Activated CD4-positive, alpha-beta memory T cell treated with anti-CD3 and anti-CD28 coated beads, Interleukin-2, amount 10 ng/mL, durations not matched to agents 7 days and 5 days (primary cell): ENCODE data around the gene OTOG. TPM values are rescaled to one million over a fixed set of nuclear protein-coding genes. Genes with fewer than 3 reads are reported as not detected.

Experiments used
- CTCF ChIA-PET: fragments of 350-600 bp; sonication (Branson Sonifier 250); formaldehyde crosslinking; loops from one replicate; lab custom pipeline; 2021; ENCODE audit warnings: antibody characterized with exemption, inconsistent platforms; lab: Charles Lee
- POLR2A ChIA-PET: fragments of 350-600 bp; sonication (Branson Sonifier 250); formaldehyde crosslinking; loops from one replicate; lab custom pipeline; 2021; ENCODE audit warnings: antibody characterized with exemption; lab: Charles Lee
- DNase-seq: peaks from one replicate; pipeline ENCODE4 v3.0.0-alpha.2; 2020
- H3K27ac Mint-ChIP-seq: one replicate; pipeline ENCODE4 v1.8.0; 2021; ENCODE audit warnings: mild to moderate bottlenecking, mixed read lengths
- H3K27me3 Mint-ChIP-seq: one replicate; pipeline ENCODE4 v1.8.0; 2021; ENCODE audit warnings: mixed read lengths
- H3K36me3 Mint-ChIP-seq: one replicate; pipeline ENCODE4 v1.8.0; 2021; ENCODE audit warnings: low read depth, mixed read lengths
- H3K4me1 Mint-ChIP-seq: one replicate; pipeline ENCODE4 v1.8.0; 2021; ENCODE audit warnings: mixed read lengths
- H3K4me3 Mint-ChIP-seq: one replicate; pipeline ENCODE4 v1.8.0; 2021; ENCODE audit warnings: mild to moderate bottlenecking, mixed read lengths
- H3K9me3 Mint-ChIP-seq: one replicate; pipeline ENCODE4 v1.8.0; 2021; ENCODE audit warnings: mixed read lengths
- total RNA-seq, 2 experiments: library from RNA; stranded (reverse); gene quantifications; one replicate each; pipeline ENCODE4 v1.2.3, GENCODE V29; 2021

OTOG gene, protein sequence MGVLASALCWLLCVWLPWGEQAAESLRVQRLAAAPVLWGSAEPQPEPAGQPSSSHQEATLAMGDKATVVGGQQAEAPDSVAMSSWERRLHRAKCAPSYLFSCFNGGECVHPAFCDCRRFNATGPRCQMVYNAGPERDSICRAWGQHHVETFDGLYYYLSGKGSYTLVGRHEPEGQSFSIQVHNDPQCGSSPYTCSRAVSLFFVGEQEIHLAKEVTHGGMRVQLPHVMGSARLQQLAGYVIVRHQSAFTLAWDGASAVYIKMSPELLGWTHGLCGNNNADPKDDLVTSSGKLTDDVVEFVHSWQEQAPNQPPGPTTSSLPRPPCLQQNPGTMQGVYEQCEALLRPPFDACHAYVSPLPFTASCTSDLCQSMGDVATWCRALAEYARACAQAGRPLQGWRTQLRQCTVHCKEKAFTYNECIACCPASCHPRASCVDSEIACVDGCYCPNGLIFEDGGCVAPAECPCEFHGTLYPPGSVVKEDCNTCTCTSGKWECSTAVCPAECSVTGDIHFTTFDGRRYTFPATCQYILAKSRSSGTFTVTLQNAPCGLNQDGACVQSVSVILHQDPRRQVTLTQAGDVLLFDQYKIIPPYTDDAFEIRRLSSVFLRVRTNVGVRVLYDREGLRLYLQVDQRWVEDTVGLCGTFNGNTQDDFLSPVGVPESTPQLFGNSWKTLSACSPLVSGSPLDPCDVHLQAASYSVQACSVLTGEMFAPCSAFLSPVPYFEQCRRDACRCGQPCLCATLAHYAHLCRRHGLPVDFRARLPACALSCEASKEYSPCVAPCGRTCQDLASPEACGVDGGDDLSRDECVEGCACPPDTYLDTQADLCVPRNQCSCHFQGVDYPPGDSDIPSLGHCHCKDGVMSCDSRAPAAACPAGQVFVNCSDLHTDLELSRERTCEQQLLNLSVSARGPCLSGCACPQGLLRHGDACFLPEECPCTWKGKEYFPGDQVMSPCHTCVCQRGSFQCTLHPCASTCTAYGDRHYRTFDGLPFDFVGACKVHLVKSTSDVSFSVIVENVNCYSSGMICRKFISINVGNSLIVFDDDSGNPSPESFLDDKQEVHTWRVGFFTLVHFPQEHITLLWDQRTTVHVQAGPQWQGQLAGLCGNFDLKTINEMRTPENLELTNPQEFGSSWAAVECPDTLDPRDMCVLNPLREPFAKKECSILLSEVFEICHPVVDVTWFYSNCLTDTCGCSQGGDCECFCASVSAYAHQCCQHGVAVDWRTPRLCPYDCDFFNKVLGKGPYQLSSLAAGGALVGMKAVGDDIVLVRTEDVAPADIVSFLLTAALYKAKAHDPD (N-terminal part only)
- total RNA-seq = not detected

DNA sequence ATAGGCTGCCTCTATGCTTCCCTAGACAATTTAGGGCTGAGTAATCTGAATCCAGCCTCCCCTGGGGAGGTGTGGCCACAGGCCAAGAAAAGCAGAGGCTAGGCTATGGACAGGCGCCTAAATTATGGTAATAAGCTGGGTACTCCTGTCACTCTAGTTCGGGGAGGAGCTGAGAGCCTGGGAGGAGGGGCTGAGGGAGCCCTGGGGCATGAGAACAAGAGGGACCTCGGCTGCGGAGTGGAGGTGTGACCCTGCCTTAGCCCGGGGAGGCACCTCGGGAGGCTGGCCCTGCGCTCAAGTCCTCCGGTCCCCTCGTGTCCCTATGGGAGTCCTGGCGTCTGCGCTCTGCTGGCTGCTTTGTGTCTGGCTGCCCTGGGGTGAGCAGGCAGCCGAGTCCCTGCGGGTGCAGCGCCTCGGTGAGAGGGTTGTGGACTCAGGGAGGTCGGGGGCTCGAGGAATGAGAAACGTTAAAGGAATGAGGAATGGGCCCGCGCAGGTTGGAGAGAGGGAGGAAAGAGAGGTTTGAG lies at the start of gene OTOG:
Gene OTOG (plus strand): TSS at position 209 of the 527 bp plus-strand sequence. CDS start 114 bp downstream, at position 323.
- no peak within 1 kb of the TSS for H3K4me3 Mint-ChIP-seq
- no peaks in the 10 kb centered on the region for H3K36me3 Mint-ChIP-seq
- DNase-seq = no peak
- no peak within 1 kb of the TSS for H3K27ac Mint-ChIP-seq
- ChIA-PET POLR2A (no interaction called here), CTCF (no interaction called here)
- H3K27me3 Mint-ChIP-seq = peaks cover 36% of the 10 kb centered on the region
- H3K9me3 Mint-ChIP-seq = no peaks in the 10 kb centered on the region
- H3K4me1 Mint-ChIP-seq = peaks cover 6% of the 10 kb centered on the region

DNA sequence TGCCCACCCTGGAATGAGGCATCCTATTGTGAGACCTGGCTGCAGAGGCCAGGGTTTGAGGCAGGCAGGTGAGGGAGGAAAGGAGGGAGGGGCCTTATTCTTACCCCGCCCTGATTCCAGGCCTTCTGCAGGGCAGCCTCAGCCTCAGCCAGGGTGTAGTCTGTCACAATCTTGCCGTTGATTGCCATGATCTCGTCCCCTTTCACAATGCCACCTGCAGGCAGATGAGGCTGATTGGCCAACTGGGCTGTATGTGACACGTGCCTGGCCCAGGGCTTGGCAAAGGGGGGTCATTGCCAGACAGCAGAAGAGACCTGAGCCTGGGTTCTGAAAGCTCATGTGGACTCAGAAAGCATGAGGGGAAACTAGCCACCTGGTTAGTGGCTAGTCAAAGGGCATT lies 49.0 kb upstream of the OTOG start:
- ChIA-PET POLR2A (no interaction called here), CTCF (interaction anchor here (0.9 to 1.3 kb wide), 2 partner anchors 110 to 268 kb away, joined by 3 read pairs; partner anchors contain the start of gene KCNJ11)
- H3K9me3 Mint-ChIP-seq = no peaks in the 10 kb centered on the region
- H3K27me3 Mint-ChIP-seq = peaks cover 6% of the 10 kb centered on the region
- H3K4me3 Mint-ChIP-seq = no peak overlapping the region
- H3K4me1 Mint-ChIP-seq = no peaks in the 10 kb centered on the region
- DNase-seq = no peak
- H3K36me3 Mint-ChIP-seq = no peaks in the 10 kb centered on the region
- H3K27ac Mint-ChIP-seq = no peak overlapping the region

DNA sequence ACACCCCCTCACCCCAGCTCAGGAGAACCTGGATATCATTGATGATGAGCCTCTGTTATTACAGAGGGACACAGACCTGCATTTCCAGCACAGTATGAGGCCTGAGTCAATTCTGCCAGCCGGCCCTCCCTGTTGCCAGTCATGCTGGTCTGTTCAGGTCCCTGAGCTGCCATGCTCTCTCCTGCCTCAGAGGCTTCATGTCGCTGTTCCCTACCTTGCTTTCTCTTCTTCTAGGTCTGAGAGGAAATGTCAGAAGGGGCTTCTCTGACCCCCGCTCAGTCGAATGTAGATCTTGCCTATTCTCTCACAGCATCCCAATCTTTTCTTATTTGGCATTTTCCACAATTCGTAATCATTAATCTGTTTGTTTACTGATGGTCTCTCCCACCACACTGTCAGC lies 48.6 kb upstream of the OTOG start:
- ChIA-PET CTCF (interaction anchor here (0.9 to 1.3 kb wide), 2 partner anchors 110 to 269 kb away, joined by 3 read pairs; partner anchors contain the start of gene KCNJ11), POLR2A (no interaction called here)
- no peak for DNase-seq
- no peaks in the 10 kb centered on the region for H3K9me3 Mint-ChIP-seq
- H3K4me1 Mint-ChIP-seq = no peaks in the 10 kb centered on the region
- no peaks in the 10 kb centered on the region for H3K36me3 Mint-ChIP-seq
- H3K27ac Mint-ChIP-seq = no peak overlapping the region
- H3K4me3 Mint-ChIP-seq = no peak overlapping the region
- peaks cover 6% of the 10 kb centered on the region for H3K27me3 Mint-ChIP-seq

DNA sequence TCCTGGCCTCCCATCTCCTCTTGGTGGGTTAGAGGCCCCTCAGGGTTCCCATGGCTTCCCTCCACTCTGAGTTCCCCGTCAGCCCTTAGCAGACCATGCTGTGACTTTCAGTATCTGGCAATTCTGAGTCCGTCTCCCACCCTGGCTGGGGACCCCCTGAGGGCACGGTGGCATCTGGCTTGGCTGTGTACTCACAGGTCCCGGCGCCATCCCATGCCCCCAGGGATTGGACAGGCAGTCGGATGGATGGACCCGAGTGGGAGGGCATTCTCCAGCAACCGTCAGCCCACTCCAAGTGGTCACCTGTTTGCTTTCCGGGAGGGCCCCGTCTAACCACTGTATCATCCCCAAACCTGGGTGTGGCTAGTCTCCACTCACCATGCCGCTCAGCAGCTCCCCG lies 46.4 kb upstream of the OTOG start:
- CTCF ChIA-PET = interaction anchor here (2.0 kb wide), 1 partner anchor 117 kb away, joined by 5 read pairs; no protein-coding TSS in a partner anchor

DNA sequence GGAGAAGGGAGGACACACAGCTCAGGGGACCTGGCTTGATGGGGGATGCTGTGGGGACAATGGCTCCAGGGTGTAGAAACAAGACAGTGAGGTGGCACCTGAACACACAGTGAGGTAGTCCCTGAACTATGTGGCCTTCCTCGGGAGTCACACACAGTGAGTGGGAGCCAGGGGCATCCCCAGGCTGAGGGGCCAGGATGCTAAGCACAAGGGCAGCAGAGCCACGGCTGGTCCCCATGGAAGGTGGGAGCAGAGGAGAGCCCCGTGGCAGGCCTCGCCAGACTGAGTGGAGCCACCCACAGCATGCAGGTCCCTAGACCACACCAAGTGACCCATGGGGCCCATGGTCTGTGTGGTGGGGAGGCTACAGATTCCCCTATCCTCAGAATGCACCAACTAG lies 44.4 kb upstream of the OTOG start:
- H3K36me3 Mint-ChIP-seq = no peaks in the 10 kb centered on the region
- H3K9me3 Mint-ChIP-seq = no peaks in the 10 kb centered on the region
- peaks cover 3% of the 10 kb centered on the region for H3K27me3 Mint-ChIP-seq
- ChIA-PET POLR2A (no interaction called here), CTCF (interaction anchor here (0.6 to 5.0 kb wide), 3 partner anchors 119 to 287 kb away, joined by 3 to 46 read pairs (median 14); no protein-coding TSS in a partner anchor)
- no peak overlapping the region for H3K4me3 Mint-ChIP-seq
- no peaks in the 10 kb centered on the region for H3K4me1 Mint-ChIP-seq
- DNase-seq = no peak
- H3K27ac Mint-ChIP-seq = no peak overlapping the region

More for the DNA sequence above, 46.4 kb upstream of the OTOG start:
- H3K27me3 Mint-ChIP-seq = peaks cover 6% of the 10 kb centered on the region
- POLR2A ChIA-PET = no interaction called here
- no peak overlapping the region for H3K27ac Mint-ChIP-seq
- DNase-seq = no peak
- H3K9me3 Mint-ChIP-seq = no peaks in the 10 kb centered on the region
- no peaks in the 10 kb centered on the region for H3K36me3 Mint-ChIP-seq
- H3K4me3 Mint-ChIP-seq = no peak overlapping the region
- no peaks in the 10 kb centered on the region for H3K4me1 Mint-ChIP-seq

DNA sequence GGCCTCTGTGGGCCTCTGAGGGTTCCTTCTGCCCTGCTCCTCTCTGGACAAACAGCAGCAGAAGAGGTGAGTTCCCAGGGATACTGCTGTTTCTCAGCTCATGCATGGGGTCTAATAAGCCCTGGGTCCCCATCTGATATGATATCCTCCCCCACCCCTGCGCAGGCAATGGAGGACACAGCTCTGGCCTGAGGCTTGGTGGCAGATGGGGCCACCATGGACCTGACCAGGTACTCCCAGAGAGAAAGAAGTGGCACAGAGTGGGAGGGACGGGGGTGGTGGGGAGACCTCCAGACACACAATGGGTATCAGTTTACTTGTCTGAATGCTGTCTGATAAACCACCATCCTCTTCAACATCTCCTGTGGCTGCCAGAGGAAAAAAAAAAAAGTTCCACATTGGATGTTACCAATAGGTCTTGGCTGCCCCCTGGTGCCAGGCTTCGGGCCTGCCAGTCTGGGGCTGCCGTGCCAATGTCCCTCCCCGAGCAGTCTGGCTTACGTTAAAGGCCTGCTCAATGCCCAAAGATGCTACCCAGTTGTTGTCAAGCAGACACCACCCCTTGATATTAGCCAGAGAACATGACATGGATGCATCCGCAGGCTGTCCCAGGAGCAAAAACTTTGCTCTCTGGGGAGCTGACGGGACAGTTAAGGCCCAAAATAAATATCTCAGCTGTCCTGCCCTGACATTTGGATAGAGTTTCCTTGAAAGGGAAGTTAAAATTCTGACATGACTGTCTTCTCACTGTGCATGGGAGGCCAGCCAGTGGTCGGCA lies 42.5 kb upstream of the OTOG start:
- H3K9me3 Mint-ChIP-seq = no peaks in the 10 kb centered on the region
- POLR2A ChIA-PET = interaction anchor here (1.2 kb wide), 2 partner anchors 120 to 275 kb away, joined by 3 read pairs; no protein-coding TSS in a partner anchor
- no peak overlapping the region for H3K27ac Mint-ChIP-seq
- H3K4me3 Mint-ChIP-seq = no peak overlapping the region
- H3K4me1 Mint-ChIP-seq = no peaks in the 10 kb centered on the region
- peak; percentile 77 for DNase-seq
- CTCF ChIA-PET = interaction anchor here (0.7 to 5.0 kb wide), 9 partner anchors 24 to 274 kb away, joined by 3 to 46 read pairs (median 4); partner anchors contain the start of gene KCNJ11
- no peaks in the 10 kb centered on the region for H3K36me3 Mint-ChIP-seq
- H3K27me3 Mint-ChIP-seq = no peaks in the 10 kb centered on the region

DNA sequence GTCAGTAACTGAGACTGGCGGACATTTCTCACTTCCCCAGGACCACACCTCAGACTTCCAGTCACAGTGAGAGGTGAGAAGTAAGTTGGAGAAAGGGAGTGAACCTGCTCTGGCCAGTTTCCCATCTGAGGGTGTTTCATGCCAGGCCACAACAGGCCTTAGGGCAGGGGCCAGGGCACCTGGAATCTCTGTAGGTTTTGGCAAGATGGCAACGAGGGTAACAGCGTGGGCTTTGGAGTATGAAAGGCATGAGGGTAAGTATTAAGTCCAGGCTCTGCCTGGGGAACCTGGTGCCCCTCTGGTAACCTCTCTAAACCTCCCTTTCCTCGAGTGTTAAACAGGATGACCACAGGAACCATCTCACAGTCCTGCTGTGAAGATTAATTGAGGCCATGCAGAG lies 41.9 kb upstream of the OTOG start:
- no peaks in the 10 kb centered on the region for H3K9me3 Mint-ChIP-seq
- POLR2A ChIA-PET = interaction anchor here (1.2 kb wide), 1 partner anchor 275 kb away, joined by 3 read pairs; no protein-coding TSS in a partner anchor

DNA sequence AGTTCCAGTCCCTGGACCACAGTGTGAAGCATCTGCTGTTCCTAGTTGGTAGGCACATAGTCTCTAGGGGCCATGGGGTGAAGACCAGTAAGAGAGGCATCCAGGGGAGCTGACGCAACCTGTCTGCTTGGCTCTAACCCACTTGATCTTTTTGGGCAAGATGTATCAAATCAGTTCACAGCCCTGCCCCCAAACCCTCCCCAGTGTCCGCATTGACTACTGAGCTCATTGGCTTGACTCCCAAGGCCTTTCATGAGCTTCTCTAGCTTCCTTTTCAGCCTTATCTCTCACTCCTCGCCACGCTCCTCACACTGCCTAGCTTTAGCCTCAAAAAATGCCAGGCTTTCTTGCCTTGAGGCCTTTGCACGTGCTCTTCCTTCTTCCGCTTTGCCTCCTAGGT lies 40.7 kb upstream of the OTOG start:
- no peaks in the 10 kb centered on the region for H3K27me3 Mint-ChIP-seq
- no peaks in the 10 kb centered on the region for H3K9me3 Mint-ChIP-seq
- no peaks in the 10 kb centered on the region for H3K4me1 Mint-ChIP-seq
- H3K27ac Mint-ChIP-seq = no peak overlapping the region
- no peak overlapping the region for H3K4me3 Mint-ChIP-seq
- ChIA-PET CTCF (interaction anchor here (1.0 to 5.0 kb wide), 2 partner anchors 119 to 123 kb away, joined by 3 to 46 read pairs; no protein-coding TSS in a partner anchor), POLR2A (no interaction called here)
- DNase-seq = no peak
- no peaks in the 10 kb centered on the region for H3K36me3 Mint-ChIP-seq

More for the DNA sequence above, 41.9 kb upstream of the OTOG start:
- Mint-ChIP-seq H3K4me1 (no peaks in the 10 kb centered on the region), H3K36me3 (no peaks in the 10 kb centered on the region), H3K27ac (no peak overlapping the region), H3K4me3 (no peak overlapping the region), H3K27me3 (no peaks in the 10 kb centered on the region)
- CTCF ChIA-PET = interaction anchor here (0.9 to 5.0 kb wide), 4 partner anchors 23 to 275 kb away, joined by 4 to 46 read pairs (median 6); partner anchors contain the start of gene KCNJ11
- no peak for DNase-seq

DNA sequence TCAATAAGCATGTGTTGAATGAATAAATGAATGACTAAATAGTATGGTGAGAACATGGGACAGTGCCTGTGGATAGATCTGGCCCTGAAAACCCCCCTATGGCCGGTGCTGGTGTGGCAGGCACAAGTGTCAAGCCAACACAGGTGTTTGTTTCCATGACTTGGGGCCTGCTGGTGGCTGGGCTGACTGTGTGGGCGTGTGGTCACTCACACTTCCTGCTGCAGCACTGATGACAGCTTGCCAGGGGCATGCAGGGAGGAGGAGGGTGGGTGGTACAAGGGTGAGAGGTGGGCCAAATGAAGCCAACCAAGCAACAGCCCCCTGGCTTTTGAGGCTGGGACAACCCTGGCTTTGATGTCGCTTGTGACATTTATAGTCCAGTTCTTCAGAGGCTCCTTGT lies 40.1 kb upstream of the OTOG start:
- Mint-ChIP-seq H3K4me1 (no peaks in the 10 kb centered on the region), H3K27ac (no peak overlapping the region), H3K4me3 (no peak overlapping the region), H3K36me3 (no peaks in the 10 kb centered on the region), H3K9me3 (no peaks in the 10 kb centered on the region), H3K27me3 (peaks cover 2% of the 10 kb centered on the region)
- ChIA-PET CTCF (interaction anchor here (1.5 to 5.0 kb wide), 3 partner anchors 21 to 123 kb away, joined by 7 to 46 read pairs (median 8); no protein-coding TSS in a partner anchor), POLR2A (no interaction called here)
- no peak for DNase-seq

DNA sequence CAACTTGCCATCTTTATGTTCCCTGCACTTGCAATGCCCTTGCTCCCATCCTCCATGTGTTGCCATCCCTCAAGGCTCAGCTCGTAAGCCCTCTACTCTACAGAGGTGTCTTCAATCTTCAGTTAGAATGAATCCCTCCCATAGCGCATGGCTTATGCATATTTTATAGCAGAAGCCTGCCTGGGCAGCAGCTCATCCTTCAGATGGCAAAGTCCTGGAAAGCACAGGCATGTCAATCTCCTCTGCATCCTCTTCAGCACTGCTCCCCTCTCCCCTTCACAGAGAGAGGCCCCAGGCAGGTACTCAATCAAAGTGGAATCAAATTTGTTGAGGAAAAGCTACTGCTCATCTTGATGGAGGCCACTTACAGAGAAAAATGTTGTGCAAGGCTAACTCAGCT lies 39.3 kb upstream of the OTOG start:
- no peak overlapping the region for H3K27ac Mint-ChIP-seq
- ChIA-PET CTCF (interaction anchor here (1.0 to 1.9 kb wide), 6 partner anchors 20 to 278 kb away, joined by 3 to 8 read pairs (median 4); no protein-coding TSS in a partner anchor), POLR2A (interaction anchor here (1.2 kb wide), 1 partner anchor 9 kb away, joined by 3 read pairs; no protein-coding TSS in a partner anchor)
- H3K4me1 Mint-ChIP-seq = no peaks in the 10 kb centered on the region
- H3K36me3 Mint-ChIP-seq = no peaks in the 10 kb centered on the region
- no peaks in the 10 kb centered on the region for H3K9me3 Mint-ChIP-seq
- no peak overlapping the region for H3K4me3 Mint-ChIP-seq
- DNase-seq = no peak
- H3K27me3 Mint-ChIP-seq = peaks cover 2% of the 10 kb centered on the region

DNA sequence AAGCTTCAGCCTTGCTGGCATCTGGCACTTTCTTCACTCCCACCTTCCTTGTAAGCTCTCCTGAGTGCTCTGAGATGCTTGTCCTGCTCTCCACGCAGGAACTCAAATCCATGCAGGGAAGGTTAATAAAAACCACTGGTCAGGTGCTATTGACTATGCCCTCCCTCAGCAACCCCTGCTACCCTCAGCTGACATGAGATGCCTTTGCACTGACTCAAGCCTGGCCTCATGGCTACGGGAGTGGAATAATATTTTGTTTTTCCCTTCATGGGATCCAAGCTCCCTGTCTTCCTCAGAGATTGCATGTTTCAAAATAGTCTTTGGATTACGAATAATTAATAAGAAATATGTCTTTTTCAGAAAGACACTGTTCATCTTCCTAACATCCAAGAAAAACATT lies 38.8 kb upstream of the OTOG start:
- no peaks in the 10 kb centered on the region for H3K9me3 Mint-ChIP-seq
- no peak for DNase-seq
- POLR2A ChIA-PET = interaction anchor here (1.2 kb wide), 1 partner anchor 9 kb away, joined by 3 read pairs; no protein-coding TSS in a partner anchor
- no peak overlapping the region for H3K4me3 Mint-ChIP-seq
- H3K27me3 Mint-ChIP-seq = peaks cover 5% of the 10 kb centered on the region
- no peak overlapping the region for H3K27ac Mint-ChIP-seq
- H3K4me1 Mint-ChIP-seq = no peaks in the 10 kb centered on the region
- CTCF ChIA-PET = interaction anchor here (1.0 to 1.9 kb wide), 6 partner anchors 20 to 278 kb away, joined by 3 to 8 read pairs (median 4); no protein-coding TSS in a partner anchor
- no peaks in the 10 kb centered on the region for H3K36me3 Mint-ChIP-seq
